BLaER1 (cell line): ENCODE data around the gene DRC3.
A peak's percentile ranks its signal among the peaks of the same experiment; 100 is the strongest.

Experiments
- H3K27ac ChIP-seq: shearing (Covaris generic); formaldehyde crosslinking; 2 replicates; pipeline ENCODE4 v1.8.1; 2022
- H3K27me3 ChIP-seq: shearing (Covaris generic); formaldehyde crosslinking; 2 replicates; pipeline ENCODE4 v1.8.1; 2022
- H3K36me3 ChIP-seq: shearing (Covaris generic); formaldehyde crosslinking; 2 replicates; pipeline ENCODE4 v1.8.1; 2022
- H3K4me1 ChIP-seq: shearing (Covaris generic); formaldehyde crosslinking; 2 replicates; pipeline ENCODE4 v1.8.1; 2022
- H3K4me2 ChIP-seq: shearing (Covaris generic); formaldehyde crosslinking; 2 replicates; pipeline ENCODE4 v1.8.1; 2022
- H3K4me3 ChIP-seq: shearing (Covaris generic); formaldehyde crosslinking; 2 replicates; pipeline ENCODE4 v1.8.1; 2022
- H3K9ac ChIP-seq: shearing (Covaris generic); formaldehyde crosslinking; 2 replicates; pipeline ENCODE4 v1.8.1; 2022
- H3K9me3 ChIP-seq: shearing (Covaris generic); formaldehyde crosslinking; 2 replicates; pipeline ENCODE4 v1.8.1; 2022
- H4K20me1 ChIP-seq: shearing (Covaris generic); formaldehyde crosslinking; 2 replicates; pipeline ENCODE4 v1.8.1; 2022
- Cebpa-rat ChIP-seq: shearing (Covaris generic); IDR thresholded peaks from 2 replicates; pipeline ENCODE4 v1.8.1; 2022

Gene DRC3

GRCh38 chr17:17965152-17965721 lies 7.4 kb upstream of the DRC3 start:
- H3K9me3 ChIP-seq = no peaks in the 10 kb centered on the region
- H3K4me2 ChIP-seq = no peak overlapping the region
- H4K20me1 ChIP-seq = peaks cover 50% of the 10 kb centered on the region
- TF ChIP-seq Cebpa-rat = no peak
- no peaks in the 10 kb centered on the region for H3K27me3 ChIP-seq
- no peak overlapping the region for H3K27ac ChIP-seq
- H3K36me3 ChIP-seq = no peaks in the 10 kb centered on the region
- H3K4me1 ChIP-seq = peaks cover 7% of the 10 kb centered on the region
- H3K9ac ChIP-seq = no peak overlapping the region
- no peak overlapping the region for H3K4me3 ChIP-seq

- no peak overlapping the region for H3K9ac ChIP-seq
- TF ChIP-seq Cebpa-rat = no peak
Measured at GRCh38 chr17:17966399-17966798, 6.3 kb upstream of the DRC3 start.

GRCh38 chr17:17970699-17971430 lies 1.8 kb upstream of the DRC3 start:
- H3K27ac ChIP-seq = no peak overlapping the region
- H3K27me3 ChIP-seq = no peaks in the 10 kb centered on the region
- no peaks in the 10 kb centered on the region for H3K9me3 ChIP-seq
- H3K4me1 ChIP-seq = peaks cover 20% of the 10 kb centered on the region
- H3K4me2 ChIP-seq = peak overlapping the region; percentile 99
- no peaks in the 10 kb centered on the region for H3K36me3 ChIP-seq
- TF ChIP-seq Cebpa-rat = no peak
- H3K4me3 ChIP-seq = peak overlapping the region; percentile 82
- peak overlapping the region; percentile 78; the same call in 1 of the 2 replicates for H3K9ac ChIP-seq
- peaks cover 46% of the 10 kb centered on the region for H4K20me1 ChIP-seq

More at GRCh38 chr17:17966399-17966798, 6.3 kb upstream of the DRC3 start:
- Histone ChIP-seq H3K27ac (no peak overlapping the region), H3K4me3 (no peak overlapping the region), H3K27me3 (no peaks in the 10 kb centered on the region), H3K36me3 (no peaks in the 10 kb centered on the region), H3K4me1 (peaks cover 15% of the 10 kb centered on the region), H3K9me3 (no peaks in the 10 kb centered on the region), H4K20me1 (peaks cover 61% of the 10 kb centered on the region), H3K4me2 (no peak overlapping the region)

GRCh38 chr17:17971431-17972125 lies 1.1 kb upstream of the DRC3 start:
- Histone ChIP-seq H3K9ac (peak overlapping the region; percentile 78), H3K27ac (peak overlapping the region; percentile 47), H3K4me2 (peak overlapping the region; percentile 99)

GRCh38 chr17:17972952-17973254 lies 241 bp downstream of the DRC3 start:
- Histone ChIP-seq H3K27me3 (no peaks in the 10 kb centered on the region), H3K9me3 (no peaks in the 10 kb centered on the region), H3K9ac (peak overlapping the region; percentile 42; the same call in 1 of the 2 replicates), H3K36me3 (no peaks in the 10 kb centered on the region), H3K27ac (no peak overlapping the region), H3K4me3 (peak overlapping the region; percentile 66), H3K4me1 (peaks cover 20% of the 10 kb centered on the region), H3K4me2 (peak overlapping the region; percentile 86), H4K20me1 (peaks cover 29% of the 10 kb centered on the region)
- TF ChIP-seq Cebpa-rat = no peak

More at GRCh38 chr17:17971431-17972125, 1.1 kb upstream of the DRC3 start:
- Histone ChIP-seq H3K4me1 (peaks cover 20% of the 10 kb centered on the region), H3K36me3 (no peaks in the 10 kb centered on the region), H4K20me1 (peaks cover 42% of the 10 kb centered on the region), H3K27me3 (no peaks in the 10 kb centered on the region), H3K9me3 (no peaks in the 10 kb centered on the region), H3K4me3 (peak overlapping the region; percentile 82)
- no peak for TF ChIP-seq Cebpa-rat

GRCh38 chr17:17975436-17975835 lies 2.8 kb downstream of the DRC3 start:
- H3K4me3 ChIP-seq = no peak overlapping the region
- H3K9ac ChIP-seq = no peak overlapping the region
- peaks cover 20% of the 10 kb centered on the region for H3K4me1 ChIP-seq
- TF ChIP-seq Cebpa-rat = no peak
- H3K36me3 ChIP-seq = no peaks in the 10 kb centered on the region
- H3K27me3 ChIP-seq = no peaks in the 10 kb centered on the region
- no peak overlapping the region for H3K27ac ChIP-seq
- H3K9me3 ChIP-seq = no peaks in the 10 kb centered on the region
- peaks cover 15% of the 10 kb centered on the region for H4K20me1 ChIP-seq
- H3K4me2 ChIP-seq = no peak overlapping the region

- H3K4me1 ChIP-seq = peaks cover 8% of the 10 kb centered on the region
- H3K27me3 ChIP-seq = no peaks in the 10 kb centered on the region
- H4K20me1 ChIP-seq = no peaks in the 10 kb centered on the region
- no peaks in the 10 kb centered on the region for H3K9me3 ChIP-seq
- H3K9ac ChIP-seq = no peak overlapping the region
- no peak overlapping the region for H3K4me2 ChIP-seq
- H3K36me3 ChIP-seq = no peaks in the 10 kb centered on the region
- TF ChIP-seq Cebpa-rat = no peak
- H3K27ac ChIP-seq = no peak overlapping the region
- H3K4me3 ChIP-seq = no peak overlapping the region
Measured at GRCh38 chr17:17976931-17977570, 4.4 kb downstream of the DRC3 start.

GRCh38 chr17:17978481-17979424 lies 6.1 kb downstream of the DRC3 start:
- Histone ChIP-seq H3K4me1 (no peaks in the 10 kb centered on the region), H4K20me1 (no peaks in the 10 kb centered on the region), H3K9ac (no peak overlapping the region), H3K9me3 (no peaks in the 10 kb centered on the region), H3K4me3 (no peak overlapping the region), H3K36me3 (no peaks in the 10 kb centered on the region), H3K27ac (no peak overlapping the region), H3K27me3 (no peaks in the 10 kb centered on the region), H3K4me2 (no peak overlapping the region)
- TF ChIP-seq Cebpa-rat = no peak

- H3K9me3 ChIP-seq = no peaks in the 10 kb centered on the region
- no peaks in the 10 kb centered on the region for H3K27me3 ChIP-seq
- H3K9ac ChIP-seq = no peak overlapping the region
- H3K36me3 ChIP-seq = no peaks in the 10 kb centered on the region
- H4K20me1 ChIP-seq = no peaks in the 10 kb centered on the region
- no peak overlapping the region for H3K4me3 ChIP-seq
- no peak overlapping the region for H3K4me2 ChIP-seq
- H3K4me1 ChIP-seq = no peaks in the 10 kb centered on the region
- H3K27ac ChIP-seq = no peak overlapping the region
- no peak for TF ChIP-seq Cebpa-rat
Measured at GRCh38 chr17:17979778-17980177, 7.1 kb downstream of the DRC3 start.
